Measurements from ENCODE around the gene DIO3.

Gene DIO3

DNA sequence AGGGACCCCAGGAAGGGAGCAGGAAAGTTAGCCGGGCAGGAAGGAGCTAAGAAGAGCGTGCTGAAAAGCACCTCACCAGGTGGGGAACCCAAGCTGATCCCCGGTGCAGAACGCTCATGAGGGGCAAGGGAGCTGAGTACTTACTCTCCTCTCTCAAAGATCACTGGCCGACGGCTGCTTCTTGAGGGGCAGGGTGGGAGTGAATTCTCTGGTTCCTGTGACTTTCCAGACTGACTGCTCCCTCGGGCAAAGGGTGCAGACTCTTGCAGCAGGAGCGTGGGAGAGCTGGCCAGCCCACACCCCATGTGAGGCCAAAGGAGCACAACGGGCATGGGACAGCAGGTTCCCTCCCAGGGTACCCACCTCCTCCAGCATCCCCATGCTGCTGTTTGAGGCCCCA lies 44.9 kb upstream of the DIO3 start:
- TF ChIP-seq POLR2AphosphoS5 (IDR thresholded peaks at IDR 0.05; ENCODE audit: low read depth, low read length) (no peak), SIN3A (IDR thresholded peaks at IDR 0.05; ENCODE audit: borderline replicate concordance, insufficient read depth, low read length) (no peak), FOXP2 (optimal IDR thresholded peaks at IDR 0.05; ENCODE audit: borderline replicate concordance, extremely low read depth, extremely low read length, insufficient read depth) (no peak), TAF1 (IDR thresholded peaks at IDR 0.05; ENCODE audit: borderline replicate concordance, insufficient read depth, low read length) (no peak)
- TF ChIP-seq, protein P1, sequence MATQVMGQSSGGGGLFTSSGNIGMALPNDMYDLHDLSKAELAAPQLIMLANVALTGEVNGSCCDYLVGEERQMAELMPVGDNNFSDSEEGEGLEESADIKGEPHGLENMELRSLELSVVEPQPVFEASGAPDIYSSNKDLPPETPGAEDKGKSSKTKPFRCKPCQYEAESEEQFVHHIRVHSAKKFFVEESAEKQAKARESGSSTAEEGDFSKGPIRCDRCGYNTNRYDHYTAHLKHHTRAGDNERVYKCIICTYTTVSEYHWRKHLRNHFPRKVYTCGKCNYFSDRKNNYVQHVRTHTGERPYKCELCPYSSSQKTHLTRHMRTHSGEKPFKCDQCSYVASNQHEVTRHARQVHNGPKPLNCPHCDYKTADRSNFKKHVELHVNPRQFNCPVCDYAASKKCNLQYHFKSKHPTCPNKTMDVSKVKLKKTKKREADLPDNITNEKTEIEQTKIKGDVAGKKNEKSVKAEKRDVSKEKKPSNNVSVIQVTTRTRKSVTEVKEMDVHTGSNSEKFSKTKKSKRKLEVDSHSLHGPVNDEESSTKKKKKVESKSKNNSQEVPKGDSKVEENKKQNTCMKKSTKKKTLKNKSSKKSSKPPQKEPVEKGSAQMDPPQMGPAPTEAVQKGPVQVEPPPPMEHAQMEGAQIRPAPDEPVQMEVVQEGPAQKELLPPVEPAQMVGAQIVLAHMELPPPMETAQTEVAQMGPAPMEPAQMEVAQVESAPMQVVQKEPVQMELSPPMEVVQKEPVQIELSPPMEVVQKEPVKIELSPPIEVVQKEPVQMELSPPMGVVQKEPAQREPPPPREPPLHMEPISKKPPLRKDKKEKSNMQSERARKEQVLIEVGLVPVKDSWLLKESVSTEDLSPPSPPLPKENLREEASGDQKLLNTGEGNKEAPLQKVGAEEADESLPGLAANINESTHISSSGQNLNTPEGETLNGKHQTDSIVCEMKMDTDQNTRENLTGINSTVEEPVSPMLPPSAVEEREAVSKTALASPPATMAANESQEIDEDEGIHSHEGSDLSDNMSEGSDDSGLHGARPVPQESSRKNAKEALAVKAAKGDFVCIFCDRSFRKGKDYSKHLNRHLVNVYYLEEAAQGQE (IDR thresholded peaks at IDR 0.05; ENCODE audit: insufficient read depth in 1 of 2, low read depth in 2 of 2, low read length in 2 of 2), result no peak

DNA sequence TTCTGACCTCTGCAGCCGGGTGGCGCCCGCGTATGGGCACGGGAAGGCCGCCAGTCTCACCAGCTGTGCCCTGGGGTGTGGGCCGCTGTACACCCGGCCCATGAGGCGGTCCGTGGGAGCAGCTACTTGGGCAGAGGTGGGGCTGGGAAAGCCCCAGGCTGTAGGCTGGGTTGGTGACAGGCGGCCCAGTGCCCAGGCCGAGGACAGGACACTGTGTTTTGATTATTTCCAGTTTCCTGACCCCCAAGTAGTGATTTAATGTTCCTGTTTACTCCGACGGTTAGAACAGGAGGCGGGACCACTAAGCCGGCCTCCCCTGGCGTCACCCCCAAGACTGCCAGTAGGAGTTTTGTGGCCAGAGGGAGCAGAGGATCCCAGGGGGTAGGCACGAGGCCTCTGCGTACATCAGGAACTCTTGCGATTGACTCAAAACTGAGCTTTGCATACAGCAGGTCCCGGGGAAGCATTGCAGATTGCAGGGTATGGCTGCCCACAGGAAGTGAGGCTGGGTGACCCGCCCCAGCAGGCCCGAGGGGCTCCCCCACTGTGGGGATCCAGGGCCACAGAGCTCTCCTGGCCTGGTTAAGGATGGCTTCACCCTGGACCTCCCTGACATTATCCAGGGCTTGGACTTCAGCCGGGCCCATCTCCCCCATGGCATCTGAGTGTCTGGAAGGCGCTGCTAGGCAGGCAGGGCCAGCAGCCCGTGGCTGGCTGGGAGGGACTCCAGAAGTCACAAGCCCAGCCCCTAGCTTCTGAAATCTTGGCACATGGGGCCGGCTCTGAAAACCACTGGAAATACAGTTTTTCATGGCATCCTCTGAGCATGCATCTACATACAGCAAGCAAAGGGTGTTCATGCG lies 42.5 kb upstream of the DIO3 start:
- TF ChIP-seq POLR2AphosphoS5 (IDR thresholded peaks at IDR 0.05; ENCODE audit: low read depth, low read length) (no peak), TAF1 (IDR thresholded peaks at IDR 0.05; ENCODE audit: borderline replicate concordance, insufficient read depth, low read length) (no peak), FOXP2 (optimal IDR thresholded peaks at IDR 0.05; ENCODE audit: borderline replicate concordance, extremely low read depth, extremely low read length, insufficient read depth) (no peak), SIN3A (IDR thresholded peaks at IDR 0.05; ENCODE audit: borderline replicate concordance, insufficient read depth, low read length) (no peak)
- TF ChIP-seq, protein P1 (IDR thresholded peaks at IDR 0.05; ENCODE audit: insufficient read depth in 1 of 2, low read depth in 2 of 2, low read length in 2 of 2), result no peak

DNA sequence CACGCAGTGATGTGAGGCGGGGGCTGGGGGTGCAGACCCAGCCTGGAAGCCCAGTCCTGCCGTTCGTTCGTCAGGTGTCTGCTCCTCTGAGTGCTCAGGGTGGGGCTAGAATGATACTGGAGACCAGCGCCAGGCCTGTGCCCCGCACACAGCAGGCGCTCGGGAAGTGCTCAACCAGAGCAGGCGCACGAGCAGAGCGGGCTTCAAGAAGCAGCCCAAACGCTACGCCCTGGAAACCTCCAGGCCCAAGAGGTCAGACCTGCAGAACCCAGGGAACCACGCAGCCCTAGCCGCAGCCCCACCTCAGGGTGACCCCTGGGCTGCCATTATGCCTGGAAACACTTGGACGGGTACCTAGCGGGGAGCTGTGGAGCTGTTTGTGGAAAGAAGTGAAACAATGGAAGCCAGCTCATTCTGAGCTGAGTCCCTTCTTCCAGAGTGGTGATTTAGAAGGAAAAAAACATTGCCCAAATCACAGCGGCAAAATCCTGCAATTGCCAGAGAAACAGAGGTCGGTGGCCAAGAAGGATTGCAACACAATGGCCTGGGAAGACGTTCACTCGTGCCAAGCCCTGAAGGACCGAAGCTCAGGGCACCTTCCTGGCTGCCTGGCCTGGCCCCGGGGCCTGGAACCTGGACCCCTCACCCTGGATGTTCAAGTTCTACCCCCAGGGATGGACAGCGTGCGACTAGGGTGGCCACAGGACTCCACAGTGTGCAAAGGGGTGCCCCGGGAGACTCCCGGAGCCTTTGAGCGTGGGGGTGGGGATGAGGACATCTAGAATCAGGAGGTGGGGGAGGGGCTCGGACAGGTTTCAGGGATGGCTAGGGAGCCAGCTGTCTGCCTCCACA lies 40.4 kb upstream of the DIO3 start:
- TF ChIP-seq, protein P1 (IDR thresholded peaks at IDR 0.05; ENCODE audit: insufficient read depth in 1 of 2, low read depth in 2 of 2, low read length in 2 of 2), result no peak
- TF ChIP-seq SIN3A (IDR thresholded peaks at IDR 0.05; ENCODE audit: borderline replicate concordance, insufficient read depth, low read length), result no peak
- no peak for TF ChIP-seq FOXP2 (optimal IDR thresholded peaks at IDR 0.05; ENCODE audit: borderline replicate concordance, extremely low read depth, extremely low read length, insufficient read depth)
- no peak for TF ChIP-seq POLR2AphosphoS5 (IDR thresholded peaks at IDR 0.05; ENCODE audit: low read depth, low read length)
- TF ChIP-seq TAF1 (IDR thresholded peaks at IDR 0.05; ENCODE audit: borderline replicate concordance, insufficient read depth, low read length), result no peak

DNA sequence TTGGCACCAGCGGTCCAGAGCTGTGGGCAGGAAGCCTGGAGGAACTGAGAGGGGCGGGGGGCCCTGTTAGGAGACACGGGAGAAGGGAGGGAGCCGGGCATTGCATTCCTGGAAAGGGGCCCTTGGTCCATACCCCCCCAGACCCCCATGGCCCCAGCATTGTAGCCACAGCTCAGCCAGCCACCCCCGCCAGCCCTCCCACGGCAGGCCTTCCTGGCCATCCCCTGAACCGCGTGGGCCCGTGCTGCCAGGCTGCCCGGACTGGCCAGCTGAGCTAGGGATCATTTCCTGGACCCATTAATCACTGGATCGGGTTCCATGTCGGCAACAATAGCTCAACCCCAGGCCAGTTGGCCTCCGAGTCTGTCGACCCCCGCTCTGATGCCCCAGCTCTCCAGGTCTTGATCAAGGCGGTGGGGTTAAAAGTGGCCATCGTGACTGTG lies 39.8 kb upstream of the DIO3 start:
- TF ChIP-seq TAF1 (IDR thresholded peaks at IDR 0.05; ENCODE audit: borderline replicate concordance, insufficient read depth, low read length), result no peak
- no peak for TF ChIP-seq SIN3A (IDR thresholded peaks at IDR 0.05; ENCODE audit: borderline replicate concordance, insufficient read depth, low read length)
- TF ChIP-seq, protein P1 (IDR thresholded peaks at IDR 0.05; ENCODE audit: insufficient read depth in 1 of 2, low read depth in 2 of 2, low read length in 2 of 2), result no peak
- no peak for TF ChIP-seq POLR2AphosphoS5 (IDR thresholded peaks at IDR 0.05; ENCODE audit: low read depth, low read length)
- no peak for TF ChIP-seq FOXP2 (optimal IDR thresholded peaks at IDR 0.05; ENCODE audit: borderline replicate concordance, extremely low read depth, extremely low read length, insufficient read depth)

Data from PFSK-1 (cell line).